Smooth muscle cell (in vitro differentiated cells): ENCODE data around the gene LNX1. TPM values are rescaled to one million over a fixed set of nuclear protein-coding genes. Genes with fewer than 3 reads are reported as not detected.
A peak's percentile ranks its signal among the peaks of the same experiment; 100 is the strongest.

ENCODE experiments used
- DNase-seq: peaks from one replicate; lab custom pipeline; 2025; ENCODE audit not compliant: unreplicated experiment; lab: John Stamatoyannopoulos, UW
- H2AFZ ChIP-seq: fragments of 200-600 bp; sonication (generic); 2 replicates; pipeline ENCODE4 v1.6.0; 2016; ENCODE audit warnings: antibody characterized with exemption, low read depth, mild to moderate bottlenecking
- H3F3A ChIP-seq: fragments of 200-600 bp; sonication (generic); 2 replicates; pipeline ENCODE4 v1.6.0; 2017; ENCODE audit warnings: antibody characterized with exemption, low read depth
- H3K27ac ChIP-seq: fragments of 200-600 bp; sonication (generic); 2 replicates; pipeline ENCODE4 v1.5.1; 2016; ENCODE audit warnings: low read depth, mild to moderate bottlenecking
- H3K27me3 ChIP-seq: fragments of 200-600 bp; sonication (generic); 2 replicates; pipeline ENCODE4 v1.6.1; 2016; ENCODE audit warnings: low read depth, mild to moderate bottlenecking
- H3K36me3 ChIP-seq: fragments of 200-600 bp; sonication (generic); 2 replicates; pipeline ENCODE4 v1.5.1; 2016; ENCODE audit warnings: low read depth
- H3K4me1 ChIP-seq: fragments of 200-600 bp; sonication (generic); 2 replicates; pipeline ENCODE4 v1.5.1; 2016; ENCODE audit warnings: low read depth
- H3K4me2 ChIP-seq: fragments of 200-600 bp; sonication (generic); 2 replicates; pipeline ENCODE4 v1.6.0; 2016; ENCODE audit warnings: mild to moderate bottlenecking
- H3K4me3 ChIP-seq: fragments of 200-600 bp; sonication (generic); 2 replicates; pipeline ENCODE4 v1.5.1; 2016; ENCODE audit warnings: mild to moderate bottlenecking
- H3K79me2 ChIP-seq: fragments of 200-600 bp; sonication (generic); 2 replicates; pipeline ENCODE4 v1.6.0; 2016; ENCODE audit warnings: low read depth, mild to moderate bottlenecking
- H3K9ac ChIP-seq: fragments of 200-600 bp; sonication (generic); 2 replicates; pipeline ENCODE4 v1.6.0; 2016; ENCODE audit warnings: low read depth
- H3K9me3 ChIP-seq: fragments of 200-600 bp; sonication (generic); replicated peaks from 2 replicates; pipeline ENCODE4 v1.5.1; 2016; ENCODE audit warnings: low read depth
- H4K20me1 ChIP-seq: fragments of 200-600 bp; sonication (generic); 2 replicates; pipeline ENCODE4 v1.6.0; 2016; ENCODE audit warnings: low read depth
- WGBS: methylation state at CpG from one replicate; pipeline ENCODE4 v1.1.7; 2016; ENCODE audit warnings: low lambda C conversion rate; 5-methylcytosine and 5-hydroxymethylcytosine counted together
- polyA plus RNA-seq: library from polyadenylated mRNA; unstranded; fragments of >200 nt; fragmentation: Nextera tagmentation; extraction: Ambion mirVana; gene quantifications from 2 replicates; pipeline ENCODE4 v1.2.1, GENCODE V29; 2016
- total RNA-seq: library from RNA; depleted of rRNA; stranded (reverse); fragments of >200 nt; gene quantifications from 2 replicates; pipeline ENCODE4 v1.2.3, GENCODE V29; 2014
- TF ChIP-seq, protein P1 (sequence below): fragments of 200-600 bp; sonication (generic); IDR thresholded peaks from 2 replicates; pipeline ENCODE4 v1.5.1; 2017; ENCODE audit warnings: borderline replicate concordance, mild to moderate bottlenecking, antibody characterized with exemption; ENCODE audit not compliant: insufficient read depth, poor library complexity, severe bottlenecking

The LNX1 gene
- total and polyA plus RNA-seq, 2 experiments from 2014 or later: 2.3 to 4.3 TPM

DNA sequence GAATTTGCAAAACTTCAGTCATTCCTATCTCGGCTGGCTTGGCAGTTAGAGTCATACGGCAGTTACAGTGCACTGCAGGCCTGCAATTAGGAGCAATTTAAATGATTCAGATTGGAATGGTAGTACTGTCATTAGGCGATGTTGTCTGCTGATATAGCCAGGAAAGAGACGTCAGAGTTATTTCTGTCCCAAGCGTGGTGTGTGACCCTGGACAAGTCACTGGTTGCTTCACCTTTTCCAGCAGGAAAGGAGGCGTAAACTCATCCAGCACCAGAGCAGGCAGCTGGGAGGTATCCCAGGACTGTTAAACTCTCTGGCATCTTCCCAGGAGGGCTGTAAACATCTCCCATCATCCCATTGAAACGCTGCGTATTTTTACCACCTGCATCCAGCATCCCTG is 836 bp upstream of the LNX1 start:
- no peaks in the 10 kb centered on the region for H3K27me3 ChIP-seq
- no peaks in the 10 kb centered on the region for H3F3A ChIP-seq
- H3K36me3 ChIP-seq: no peaks in the 10 kb centered on the region
- peak overlapping the region; percentile 88 for H2AFZ ChIP-seq
- no peaks in the 10 kb centered on the region for H3K79me2 ChIP-seq
- no peaks in the 10 kb centered on the region for H3K9me3 ChIP-seq
- peak overlapping the region; percentile 84 for H3K9ac ChIP-seq
- DNase-seq: no peak
- peak overlapping the region; percentile 93 for H3K27ac ChIP-seq
- H3K4me1 ChIP-seq: peaks cover 17% of the 10 kb centered on the region
- H3K4me2 ChIP-seq: peak overlapping the region; percentile 91
- WGBS: 26% methylated on average over 8 of the region's 8 CpGs
- H4K20me1 ChIP-seq: no peaks in the 10 kb centered on the region
- peak overlapping the region; percentile 66 for H3K4me3 ChIP-seq
- TF ChIP-seq, protein P1, sequence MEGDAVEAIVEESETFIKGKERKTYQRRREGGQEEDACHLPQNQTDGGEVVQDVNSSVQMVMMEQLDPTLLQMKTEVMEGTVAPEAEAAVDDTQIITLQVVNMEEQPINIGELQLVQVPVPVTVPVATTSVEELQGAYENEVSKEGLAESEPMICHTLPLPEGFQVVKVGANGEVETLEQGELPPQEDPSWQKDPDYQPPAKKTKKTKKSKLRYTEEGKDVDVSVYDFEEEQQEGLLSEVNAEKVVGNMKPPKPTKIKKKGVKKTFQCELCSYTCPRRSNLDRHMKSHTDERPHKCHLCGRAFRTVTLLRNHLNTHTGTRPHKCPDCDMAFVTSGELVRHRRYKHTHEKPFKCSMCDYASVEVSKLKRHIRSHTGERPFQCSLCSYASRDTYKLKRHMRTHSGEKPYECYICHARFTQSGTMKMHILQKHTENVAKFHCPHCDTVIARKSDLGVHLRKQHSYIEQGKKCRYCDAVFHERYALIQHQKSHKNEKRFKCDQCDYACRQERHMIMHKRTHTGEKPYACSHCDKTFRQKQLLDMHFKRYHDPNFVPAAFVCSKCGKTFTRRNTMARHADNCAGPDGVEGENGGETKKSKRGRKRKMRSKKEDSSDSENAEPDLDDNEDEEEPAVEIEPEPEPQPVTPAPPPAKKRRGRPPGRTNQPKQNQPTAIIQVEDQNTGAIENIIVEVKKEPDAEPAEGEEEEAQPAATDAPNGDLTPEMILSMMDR: no peak

DNA sequence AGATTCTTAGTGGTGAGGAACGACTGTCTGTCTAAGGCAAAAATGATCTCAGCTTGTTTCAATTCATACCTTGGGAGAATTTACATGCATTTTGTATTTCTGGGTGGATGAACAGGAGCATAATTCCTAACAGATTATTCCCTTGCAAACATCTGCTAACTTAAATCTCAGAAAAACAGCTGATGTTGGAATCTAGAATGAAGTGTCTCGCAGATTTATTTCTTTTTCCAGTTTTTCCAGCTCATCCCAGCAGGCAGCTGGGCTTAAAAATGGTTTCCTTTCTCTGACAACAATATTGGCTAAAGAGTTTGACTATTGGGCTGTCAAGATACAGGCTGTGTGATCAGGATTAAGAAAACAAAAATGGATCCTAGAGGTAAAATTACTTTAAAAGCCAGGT is 1.1 kb downstream of the LNX1 start:
- H3K36me3 ChIP-seq: no peaks in the 10 kb centered on the region
- no peaks in the 10 kb centered on the region for H4K20me1 ChIP-seq
- TF ChIP-seq, protein P1: no peak
- no peaks in the 10 kb centered on the region for H3K27me3 ChIP-seq
- H3K4me3 ChIP-seq: peak overlapping the region; percentile 46
- no peaks in the 10 kb centered on the region for H3K9me3 ChIP-seq
- no peaks in the 10 kb centered on the region for H3K79me2 ChIP-seq
- peak overlapping the region; percentile 91 for H3K4me2 ChIP-seq
- peaks cover 17% of the 10 kb centered on the region for H3K4me1 ChIP-seq
- H2AFZ ChIP-seq: peak overlapping the region; percentile 66
- H3F3A ChIP-seq: no peaks in the 10 kb centered on the region
- H3K9ac ChIP-seq: no peak overlapping the region
- H3K27ac ChIP-seq: no peak overlapping the region
- WGBS: 78% methylated on average over 2 of the region's 2 CpGs
- DNase-seq: no peak

DNA sequence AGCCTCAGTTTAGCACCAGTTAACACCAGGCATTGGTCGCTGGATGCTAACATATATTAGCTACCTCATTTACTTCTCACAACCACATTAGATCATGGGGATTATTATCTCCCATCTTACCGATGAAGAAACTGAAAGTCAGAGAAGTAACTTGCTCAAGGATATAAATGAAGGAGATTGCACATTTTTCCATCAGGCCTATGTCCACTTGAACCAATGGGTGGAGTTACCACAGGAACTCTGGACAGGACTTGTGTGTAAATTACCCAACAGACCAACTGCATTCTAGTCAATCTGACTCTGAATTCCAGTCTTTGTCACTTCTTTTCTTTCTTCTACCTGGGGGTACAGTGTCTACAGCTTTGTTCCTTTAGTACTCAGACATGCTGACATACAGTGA is 1.8 kb downstream of the LNX1 start:
- Histone ChIP-seq H4K20me1 (no peaks in the 10 kb centered on the region), H3K9me3 (no peaks in the 10 kb centered on the region), H2AFZ (no peak overlapping the region), H3K36me3 (no peaks in the 10 kb centered on the region), H3F3A (no peaks in the 10 kb centered on the region), H3K27me3 (no peaks in the 10 kb centered on the region), H3K9ac (no peak overlapping the region), H3K79me2 (no peaks in the 10 kb centered on the region), H3K27ac (no peak overlapping the region), H3K4me2 (no peak overlapping the region), H3K4me1 (peaks cover 17% of the 10 kb centered on the region), H3K4me3 (peak overlapping the region; percentile 46)
- DNase-seq: no peak
- 93% methylated on average over 2 of the region's 2 CpGs for WGBS
- TF ChIP-seq, protein P1: no peak

DNA sequence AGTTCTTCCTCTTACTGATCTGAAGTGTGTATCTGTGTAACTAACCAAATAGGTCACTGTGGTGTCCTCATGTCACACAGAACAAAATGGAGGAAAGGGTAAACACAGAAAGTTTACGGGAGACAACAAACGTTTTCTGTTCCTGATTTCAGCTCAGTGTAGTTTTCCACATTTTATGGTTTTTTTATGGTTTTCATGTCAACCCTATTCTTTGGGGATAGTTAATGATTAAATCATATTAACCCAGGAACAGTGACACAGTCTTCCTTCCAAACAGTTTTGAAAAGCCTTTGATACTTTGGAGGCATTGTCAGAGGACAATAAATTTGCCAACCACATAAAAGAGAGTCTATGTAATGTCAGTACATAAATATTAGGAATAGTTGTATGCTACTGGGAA is 4.2 kb downstream of the LNX1 start:
- no peaks in the 10 kb centered on the region for H3K9me3 ChIP-seq
- H3K9ac ChIP-seq: no peak overlapping the region
- TF ChIP-seq, protein P1: no peak
- no peak overlapping the region for H2AFZ ChIP-seq
- H4K20me1 ChIP-seq: no peaks in the 10 kb centered on the region
- DNase-seq: no peak
- no peak overlapping the region for H3K27ac ChIP-seq
- WGBS: 82% methylated on average over 2 of the region's 2 CpGs
- H3K36me3 ChIP-seq: no peaks in the 10 kb centered on the region
- no peaks in the 10 kb centered on the region for H3F3A ChIP-seq
- H3K27me3 ChIP-seq: no peaks in the 10 kb centered on the region
- H3K4me1 ChIP-seq: peaks cover 13% of the 10 kb centered on the region
- H3K4me2 ChIP-seq: no peak overlapping the region
- no peak overlapping the region for H3K4me3 ChIP-seq
- H3K79me2 ChIP-seq: no peaks in the 10 kb centered on the region
